SU-DHL-6 (cell line): Measurements from ENCODE around the gene CFAP20DC.
A peak's percentile ranks its signal among the peaks of the same experiment; 100 is the strongest.

Experiments
- H2AFZ ChIP-seq: fragments of 200-600 bp; sonication (generic); 2 replicates; pipeline ENCODE4 v1.6.1; 2014; ENCODE audit warnings: low read depth, mild to moderate bottlenecking, moderate library complexity, mixed read lengths, antibody characterized with exemption, low read length; ENCODE audit not compliant: severe bottlenecking
- H3F3A ChIP-seq: fragments of 200-600 bp; shearing (Covaris generic); 2 replicates; pipeline ENCODE4 v1.6.0; 2016; ENCODE audit warnings: antibody characterized with exemption, mild to moderate bottlenecking; ENCODE audit not compliant: insufficient read depth
- H3K27ac ChIP-seq: fragments of 200-600 bp; sonication (generic); 2 replicates; pipeline ENCODE4 v1.5.1; 2016; ENCODE audit warnings: low read depth, mild to moderate bottlenecking, low read length, moderate library complexity, mixed read lengths
- H3K27me3 ChIP-seq: fragments of 200-600 bp; sonication (generic), shearing (Covaris generic); 2 replicates; pipeline ENCODE4 v1.6.0; 2014; ENCODE audit warnings: mild to moderate bottlenecking, low read length
- H3K36me3 ChIP-seq: fragments of 200-600 bp; sonication (generic); 2 replicates; pipeline ENCODE4 v1.6.1; 2014; ENCODE audit warnings: mild to moderate bottlenecking, low read length, mixed read lengths
- H3K4me2 ChIP-seq: fragments of 300-600, 200-600 bp; shearing (Covaris generic), sonication (generic); 2 replicates; pipeline ENCODE4 v1.6.0; 2014; ENCODE audit warnings: low read length, low read depth, mild to moderate bottlenecking; ENCODE audit not compliant: poor library complexity, severe bottlenecking
- H3K4me3 ChIP-seq: fragments of 200-600 bp; sonication (generic); 2 replicates; pipeline ENCODE4 v1.5.1; 2014; ENCODE audit warnings: antibody characterized with exemption, low read length, mild to moderate bottlenecking, mixed read lengths; ENCODE audit not compliant: insufficient read depth, poor library complexity, severe bottlenecking
- H3K79me2 ChIP-seq: fragments of 200-600 bp; sonication (generic); 2 replicates; pipeline ENCODE4 v1.6.1; 2014; ENCODE audit warnings: mild to moderate bottlenecking, low read length, moderate library complexity; ENCODE audit not compliant: insufficient read depth
- H3K9ac ChIP-seq: fragments of 200-600 bp; sonication (generic); 2 replicates; pipeline ENCODE4 v1.7.0; 2014; ENCODE audit warnings: mild to moderate bottlenecking, low read length
- H3K9me2 ChIP-seq: fragments of 200-600 bp; sonication (generic); replicated peaks from 2 replicates; pipeline ENCODE4 v1.6.1; 2014; ENCODE audit warnings: low read length; ENCODE audit not compliant: insufficient read depth
- H3K9me3 ChIP-seq: fragments of 200-600 bp; sonication (generic); 2 replicates; pipeline ENCODE4 v1.6.1; 2014; ENCODE audit warnings: low read length, mixed read lengths; ENCODE audit not compliant: insufficient read depth
- H4K20me1 ChIP-seq: fragments of 200-600 bp; sonication (generic); 2 replicates; pipeline ENCODE4 v1.6.1; 2014; ENCODE audit warnings: low read depth, mild to moderate bottlenecking, antibody characterized with exemption, low read length, moderate library complexity, mixed read lengths
- CTCF ChIP-seq: fragments of 200-600 bp; sonication (generic); IDR thresholded peaks from one replicate; pipeline ENCODE4 v1.5.1; 2017; ENCODE audit warnings: antibody characterized with exemption, mild to moderate bottlenecking, low read length, moderate library complexity; ENCODE audit not compliant: insufficient read depth, poor library complexity, severe bottlenecking
- EZH2phosphoT487 ChIP-seq: fragments of 200-600 bp; sonication (generic), shearing (Covaris generic); conservative IDR thresholded peaks from 2 replicates; pipeline ENCODE4 v1.6.1; 2018; ENCODE audit warnings: mild to moderate bottlenecking, antibody characterized with exemption, low read length, moderate library complexity, mixed read lengths

The CFAP20DC gene

GRCh38 chr3:59064728-59065127 lies 14.9 kb upstream of the CFAP20DC start:
- H3K9ac ChIP-seq: no peak overlapping the region
- H3K4me2 ChIP-seq: no peak overlapping the region
- H3K36me3 ChIP-seq: no peaks in the 10 kb centered on the region
- no peaks in the 10 kb centered on the region for H3K27me3 ChIP-seq
- H2AFZ ChIP-seq: no peak overlapping the region
- H3K4me3 ChIP-seq: no peak overlapping the region
- no peaks in the 10 kb centered on the region for H4K20me1 ChIP-seq
- no peaks in the 10 kb centered on the region for H3K9me2 ChIP-seq
- no peak overlapping the region for H3K27ac ChIP-seq
- H3F3A ChIP-seq: no peaks in the 10 kb centered on the region
- H3K9me3 ChIP-seq: no peaks in the 10 kb centered on the region
- TF ChIP-seq CTCF (no peak), EZH2phosphoT487 (no peak)
- H3K79me2 ChIP-seq: no peaks in the 10 kb centered on the region

GRCh38 chr3:59064276-59064675 lies 14.5 kb upstream of the CFAP20DC start:
- Histone ChIP-seq H3K27ac (no peak overlapping the region), H3F3A (no peaks in the 10 kb centered on the region), H3K9ac (no peak overlapping the region), H3K27me3 (no peaks in the 10 kb centered on the region), H3K9me3 (no peaks in the 10 kb centered on the region), H3K4me2 (no peak overlapping the region), H3K9me2 (no peaks in the 10 kb centered on the region), H3K36me3 (no peaks in the 10 kb centered on the region), H3K79me2 (no peaks in the 10 kb centered on the region), H4K20me1 (no peaks in the 10 kb centered on the region), H2AFZ (no peak overlapping the region), H3K4me3 (no peak overlapping the region)
- TF ChIP-seq CTCF (peak; percentile 26), EZH2phosphoT487 (no peak)

- no peaks in the 10 kb centered on the region for H3F3A ChIP-seq
- no peak overlapping the region for H3K4me3 ChIP-seq
- H3K79me2 ChIP-seq: no peaks in the 10 kb centered on the region
- TF ChIP-seq CTCF: no peak
- TF ChIP-seq EZH2phosphoT487: no peak
- no peaks in the 10 kb centered on the region for H3K9me2 ChIP-seq
- no peak overlapping the region for H3K9ac ChIP-seq
- no peak overlapping the region for H3K27ac ChIP-seq
- H3K36me3 ChIP-seq: no peaks in the 10 kb centered on the region
- H4K20me1 ChIP-seq: no peaks in the 10 kb centered on the region
- no peak overlapping the region for H2AFZ ChIP-seq
- H3K9me3 ChIP-seq: no peaks in the 10 kb centered on the region
- H3K27me3 ChIP-seq: no peaks in the 10 kb centered on the region
- H3K4me2 ChIP-seq: no peak overlapping the region
Measured at GRCh38 chr3:59056706-59057105, 6.9 kb upstream of the CFAP20DC start.
